Inferior parietal cortex (tissue), 1 donor: ENCODE data around the gene GGT7.
"Not testable (repeated sequence)": the region's sequence is repeated elsewhere in the genome, so short reads cannot be mapped to it uniquely, and the experiment has no call there.

ENCODE experiments used
- DNase-seq: peaks from one replicate; pipeline ENCODE4 v3.0.0-alpha.2; 2016; ENCODE audit errors: extremely low spot score

The GGT7 gene

GRCh38 chr20:34883087-34883688 is 10.5 kb upstream of the GGT7 start:
- no peak for DNase-seq

DNA sequence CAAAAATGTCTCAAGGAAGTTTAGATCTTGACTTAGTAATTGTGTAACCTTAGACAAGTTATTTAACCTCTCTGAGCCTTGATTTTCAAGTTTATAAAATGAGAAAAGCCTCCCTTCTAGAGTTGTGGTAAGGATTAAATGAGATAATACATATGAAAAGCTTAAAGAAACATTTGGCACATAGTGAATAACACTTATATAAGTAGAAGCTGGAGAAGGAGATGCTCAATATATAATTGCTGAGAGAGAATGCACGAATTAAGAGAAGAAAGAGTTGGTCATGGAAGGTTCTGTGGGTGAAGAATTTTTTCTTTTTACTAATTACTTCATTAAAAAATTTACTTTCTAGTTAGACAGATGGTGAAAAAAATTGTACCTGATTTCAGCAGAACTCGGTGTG is 9.0 kb upstream of the GGT7 start:
- no peak for DNase-seq

GRCh38 chr20:34880971-34881370 is 8.3 kb upstream of the GGT7 start:
- DNase-seq: not testable (repeated sequence)

GRCh38 chr20:34880215-34880850 is 7.7 kb upstream of the GGT7 start:
- DNase-seq: no peak

GRCh38 chr20:34876406-34877282 is 4.0 kb upstream of the GGT7 start, which contains the start of gene ACSS2:
TSS of gene ACSS2 (plus strand) at chr20:34876612. CDS start at chr20:34876646, 34 bp downstream.
- peak; percentile 78 for DNase-seq

- DNase-seq: no peak
Observed at GRCh38 chr20:34875642-34876405, 3.2 kb upstream of the GGT7 start.

GRCh38 chr20:34874094-34874654 is 1.5 kb upstream of the GGT7 start:
- peak; percentile 90 for DNase-seq

DNA sequence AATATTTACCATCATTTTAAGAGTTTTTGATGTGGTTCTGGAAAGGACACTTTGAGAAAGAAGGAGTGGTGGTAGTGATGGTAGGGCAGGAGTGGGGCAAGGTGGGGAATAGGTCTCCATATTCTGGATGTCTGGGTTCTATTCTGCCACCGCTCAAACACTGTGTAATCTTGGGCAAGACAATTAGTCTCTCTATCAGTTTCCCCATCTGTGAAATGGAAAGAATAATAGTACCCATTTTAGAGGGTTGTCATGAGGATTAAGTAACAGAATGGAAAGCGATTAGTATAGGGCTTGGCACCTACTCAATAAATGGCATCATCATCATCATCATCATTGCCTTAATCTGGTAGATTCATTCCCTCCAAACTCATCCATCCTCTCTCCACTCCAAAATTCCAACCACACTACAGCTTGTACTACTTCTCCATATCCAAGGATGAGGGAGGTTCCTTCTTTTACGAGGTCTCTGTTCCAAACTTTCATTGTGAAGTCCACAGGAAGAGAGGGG is 982 bp upstream of the GGT7 start:
- DNase-seq: no peak

GRCh38 chr20:34871966-34872621 is 562 bp downstream of the GGT7 start:
- peak; percentile 25 for DNase-seq

DNA sequence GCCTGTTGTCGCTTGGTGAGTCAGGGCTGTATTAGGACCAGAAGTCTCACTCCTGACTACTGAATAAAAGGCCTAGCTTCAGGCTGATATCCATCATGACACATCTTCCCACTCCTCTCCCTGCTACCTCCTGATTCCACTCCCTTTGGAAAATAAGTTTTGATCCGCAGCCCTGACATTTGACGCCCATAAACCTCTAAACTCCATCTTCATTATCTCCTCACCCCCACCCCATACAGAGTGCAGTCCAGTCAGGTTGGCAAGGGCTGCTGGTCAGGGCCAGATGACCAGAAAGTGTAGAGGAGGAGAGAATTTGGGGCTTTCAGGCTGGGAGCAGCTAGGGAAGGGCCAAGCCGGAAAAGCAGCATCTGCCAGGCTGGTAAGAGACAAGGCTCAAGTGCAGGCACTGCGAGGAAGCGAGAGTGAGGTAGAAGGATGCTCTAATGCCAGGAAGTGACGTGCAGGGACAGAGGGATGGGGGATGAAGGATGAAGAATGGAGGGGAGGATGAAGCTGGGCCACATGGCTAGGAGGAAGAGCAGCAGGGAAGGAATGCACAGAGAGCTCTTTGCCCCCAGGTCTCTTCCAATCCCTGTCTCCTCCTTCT is 1.2 kb downstream of the GGT7 start:
- DNase-seq: peak; percentile 47

- no peak for DNase-seq
Observed at GRCh38 chr20:34864216-34864615, 8.4 kb downstream of the GGT7 start.

DNA sequence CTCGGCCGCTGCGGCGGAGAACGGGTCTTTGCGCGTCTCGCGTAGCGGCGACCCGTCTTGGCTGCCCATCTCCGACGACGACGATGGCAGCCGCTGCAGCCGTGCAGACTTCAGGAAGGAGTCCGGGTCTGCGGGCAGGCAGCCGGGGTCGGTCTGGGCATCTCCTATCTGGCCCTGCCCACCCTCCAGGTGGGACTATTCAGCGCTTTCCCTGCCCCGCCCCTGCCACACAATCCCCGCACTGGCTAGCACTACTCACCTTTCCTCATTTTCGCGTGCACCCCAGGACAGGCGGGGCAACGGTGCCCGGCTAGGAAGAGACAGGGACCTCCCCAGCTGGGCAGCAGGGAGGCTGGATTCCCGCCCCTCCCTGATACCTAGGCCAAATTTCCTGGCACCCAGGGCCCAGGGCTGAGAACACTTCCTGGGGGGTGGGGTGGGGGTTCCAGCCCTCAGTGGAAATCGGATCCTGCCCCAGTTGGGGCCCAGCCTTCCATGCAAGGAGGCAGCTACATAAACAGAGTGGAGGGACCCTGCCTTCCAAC is 9.2 kb downstream of the GGT7 start:
- DNase-seq: no peak

- no peak for DNase-seq
Observed at GRCh38 chr20:34862724-34863123, 9.9 kb downstream of the GGT7 start.

DNA sequence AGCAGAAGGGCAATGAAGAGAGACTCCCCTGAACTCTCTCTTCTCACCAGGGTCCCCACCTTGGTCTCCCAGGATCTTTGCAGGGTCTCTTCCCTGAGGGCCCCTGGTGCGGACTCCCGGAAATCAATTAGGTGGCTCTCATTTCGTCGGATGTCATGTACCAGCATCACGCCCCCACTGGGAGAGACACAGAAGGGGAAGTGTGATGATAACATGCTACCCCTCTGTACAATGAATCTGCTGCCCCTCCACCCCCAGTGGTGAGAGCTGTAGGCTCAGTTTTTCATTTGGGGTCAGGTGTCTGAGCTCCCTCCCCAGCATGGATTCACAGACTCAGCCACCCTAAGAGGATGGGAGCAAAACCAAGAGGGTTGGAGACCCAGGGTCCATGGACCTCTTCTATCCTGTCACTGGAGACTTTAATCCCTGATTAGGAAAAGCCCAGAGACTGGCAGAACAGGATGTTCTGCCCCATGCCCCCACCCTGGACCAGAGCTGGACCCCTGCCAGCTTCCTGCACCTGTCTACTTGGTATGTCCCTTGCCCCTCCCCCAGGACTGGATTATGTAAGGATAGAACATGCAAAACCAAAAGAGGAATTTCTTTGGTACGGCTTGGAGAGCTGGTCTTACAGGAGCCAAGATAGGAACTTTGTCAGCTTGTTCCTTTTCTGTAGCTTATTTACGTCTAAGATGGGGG is 11.1 kb downstream of the GGT7 start:
- no peak for DNase-seq

DNA sequence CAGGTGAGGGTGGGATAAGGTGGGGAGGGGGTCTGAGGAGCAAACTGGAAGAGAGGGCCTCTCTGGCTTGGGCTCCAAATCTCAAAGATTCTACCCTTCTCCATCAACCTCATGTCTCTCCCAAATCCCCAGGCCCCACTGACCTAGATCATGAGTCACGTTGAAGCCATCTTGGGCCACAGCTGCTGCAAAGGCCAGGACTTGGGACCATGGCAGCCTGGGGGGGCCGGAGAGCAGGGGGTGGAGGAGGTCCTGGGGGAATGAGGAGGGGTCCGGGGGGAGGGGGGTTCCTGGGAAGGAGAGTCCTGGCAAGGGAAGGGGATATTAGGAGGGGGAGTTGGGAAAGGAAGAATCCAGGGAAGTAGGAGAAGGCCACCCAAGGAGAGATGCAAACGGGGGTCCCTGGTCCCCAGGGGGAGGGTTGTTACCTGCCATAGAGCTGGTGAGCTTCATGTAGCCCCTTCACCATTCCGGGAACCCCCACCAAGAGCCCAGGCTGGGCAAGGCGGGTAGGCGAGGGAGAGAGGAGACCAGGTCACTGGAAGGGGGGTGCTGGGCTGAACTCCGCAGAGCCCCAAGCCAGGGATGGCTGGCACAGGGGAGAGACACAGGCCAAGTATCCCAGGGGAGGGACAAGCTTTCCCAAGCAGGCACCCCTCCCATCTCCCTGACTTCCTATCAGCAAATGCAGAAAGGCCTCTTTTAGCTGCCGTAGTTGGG is 12.7 kb downstream of the GGT7 start:
- no peak for DNase-seq

GRCh38 chr20:34859367-34859766 is 13.3 kb downstream of the GGT7 start:
- no peak for DNase-seq

- no peak for DNase-seq
Observed at GRCh38 chr20:34852298-34852697, 20.4 kb downstream of the GGT7 start.

- DNase-seq: no peak
Observed at GRCh38 chr20:34850969-34851368, 21.7 kb downstream of the GGT7 start.

DNA sequence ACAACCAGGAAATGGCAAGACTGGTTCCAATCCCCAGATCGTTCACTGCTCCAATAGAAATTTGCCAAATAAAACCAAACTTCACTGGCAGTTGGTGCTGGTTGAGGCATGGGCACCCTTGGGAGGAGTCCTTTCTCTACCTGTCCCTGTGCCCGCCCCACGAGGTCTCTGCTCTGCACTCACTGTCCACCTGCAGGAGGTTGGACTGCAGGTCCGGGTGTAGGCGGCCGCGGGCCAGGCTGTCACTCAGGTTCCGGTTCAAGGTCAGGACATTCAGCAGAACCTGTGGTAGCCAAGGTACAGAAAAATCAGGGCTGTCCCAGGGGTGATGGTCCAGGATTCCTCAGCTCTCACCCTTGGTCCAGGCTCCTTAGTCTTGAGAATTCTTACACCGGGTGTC is 22.9 kb downstream of the GGT7 start:
- DNase-seq: no peak
